Rectal smooth muscle tissue (tissue), 1 donor: ENCODE data around the gene TMCO4.
A peak's percentile ranks its signal among the peaks of the same experiment; 100 is the strongest.
"Not testable (repeated sequence)": the region's sequence is repeated elsewhere in the genome, so short reads cannot be mapped to it uniquely, and the experiment has no call there.

ENCODE experiments used
- H3K27ac ChIP-seq: one replicate; pipeline ENCODE4 v1.7.0; 2013; ENCODE audit warnings: low read depth, low read length, inconsistent platforms
- H3K27me3 ChIP-seq: one replicate; pipeline ENCODE4 v1.7.0; 2013; ENCODE audit warnings: low read length; ENCODE audit not compliant: control insufficient read depth, insufficient read depth
- H3K36me3 ChIP-seq: one replicate; pipeline ENCODE4 v1.7.0; 2013; ENCODE audit warnings: low read length; ENCODE audit not compliant: control insufficient read depth, insufficient read depth
- H3K4me1 ChIP-seq: one replicate; pipeline ENCODE4 v1.7.0; 2013; ENCODE audit warnings: low read length; ENCODE audit not compliant: control insufficient read depth, insufficient read depth
- H3K4me3 ChIP-seq: one replicate; pipeline ENCODE4 v1.7.0; 2013; ENCODE audit warnings: low read length
- H3K9ac ChIP-seq: one replicate; pipeline ENCODE4 v1.7.0; 2013; ENCODE audit warnings: low read length

The TMCO4 gene

DNA sequence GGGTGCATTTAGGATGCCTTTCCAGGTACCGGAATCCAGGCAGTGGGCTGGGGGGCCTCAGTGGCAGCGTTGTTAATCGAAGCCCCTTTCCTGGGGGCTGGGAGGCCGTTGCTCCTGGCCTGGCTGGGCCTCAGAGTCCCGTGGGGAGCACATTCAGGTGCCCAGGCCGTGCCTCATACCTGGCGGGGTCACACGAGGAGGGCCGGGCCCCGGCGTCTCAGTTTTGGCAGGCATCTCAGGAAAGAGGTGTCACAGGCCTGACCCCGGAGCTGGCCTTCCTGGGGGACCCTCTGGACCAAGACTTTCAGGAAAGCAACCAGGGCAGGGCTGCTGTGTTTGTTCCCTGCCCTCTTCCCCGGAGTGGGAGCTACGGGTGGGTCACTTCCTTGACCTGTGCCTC, 151.5 kb downstream of the TMCO4 start:
- Histone ChIP-seq H3K9ac (peak overlapping the region; percentile 3), H3K4me3 (peak overlapping the region; percentile 44), H3K27ac (peak overlapping the region; percentile 57), H3K27me3 (no peaks in the 10 kb centered on the region), H3K4me1 (peaks cover 18% of the 10 kb centered on the region), H3K36me3 (no peaks in the 10 kb centered on the region)

DNA sequence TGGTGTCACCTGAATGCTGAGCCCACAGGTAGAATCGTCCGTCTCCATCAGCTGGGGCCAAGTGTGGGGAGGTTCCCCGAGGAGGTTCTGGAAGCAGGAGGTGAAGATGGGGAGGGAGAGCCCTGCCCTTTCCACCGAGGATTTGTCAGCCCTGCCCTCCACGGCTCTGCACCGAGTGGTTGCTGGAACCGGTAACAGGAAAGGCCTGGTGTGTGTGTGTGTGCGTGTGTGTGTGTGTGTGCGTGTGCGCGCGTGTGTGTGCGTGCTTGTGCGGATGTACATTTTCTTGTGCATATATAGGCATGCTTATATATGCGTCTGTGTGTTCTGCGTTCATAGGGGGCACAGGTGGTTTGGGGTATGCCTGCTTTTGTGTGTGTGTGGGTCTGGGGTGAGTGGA, 152.1 kb downstream of the TMCO4 start:
- Histone ChIP-seq H3K27ac (peak overlapping the region; percentile 57), H3K36me3 (no peaks in the 10 kb centered on the region), H3K27me3 (no peaks in the 10 kb centered on the region), H3K9ac (peak overlapping the region; percentile 3), H3K4me3 (peak overlapping the region; percentile 44), H3K4me1 (peaks cover 20% of the 10 kb centered on the region)

DNA sequence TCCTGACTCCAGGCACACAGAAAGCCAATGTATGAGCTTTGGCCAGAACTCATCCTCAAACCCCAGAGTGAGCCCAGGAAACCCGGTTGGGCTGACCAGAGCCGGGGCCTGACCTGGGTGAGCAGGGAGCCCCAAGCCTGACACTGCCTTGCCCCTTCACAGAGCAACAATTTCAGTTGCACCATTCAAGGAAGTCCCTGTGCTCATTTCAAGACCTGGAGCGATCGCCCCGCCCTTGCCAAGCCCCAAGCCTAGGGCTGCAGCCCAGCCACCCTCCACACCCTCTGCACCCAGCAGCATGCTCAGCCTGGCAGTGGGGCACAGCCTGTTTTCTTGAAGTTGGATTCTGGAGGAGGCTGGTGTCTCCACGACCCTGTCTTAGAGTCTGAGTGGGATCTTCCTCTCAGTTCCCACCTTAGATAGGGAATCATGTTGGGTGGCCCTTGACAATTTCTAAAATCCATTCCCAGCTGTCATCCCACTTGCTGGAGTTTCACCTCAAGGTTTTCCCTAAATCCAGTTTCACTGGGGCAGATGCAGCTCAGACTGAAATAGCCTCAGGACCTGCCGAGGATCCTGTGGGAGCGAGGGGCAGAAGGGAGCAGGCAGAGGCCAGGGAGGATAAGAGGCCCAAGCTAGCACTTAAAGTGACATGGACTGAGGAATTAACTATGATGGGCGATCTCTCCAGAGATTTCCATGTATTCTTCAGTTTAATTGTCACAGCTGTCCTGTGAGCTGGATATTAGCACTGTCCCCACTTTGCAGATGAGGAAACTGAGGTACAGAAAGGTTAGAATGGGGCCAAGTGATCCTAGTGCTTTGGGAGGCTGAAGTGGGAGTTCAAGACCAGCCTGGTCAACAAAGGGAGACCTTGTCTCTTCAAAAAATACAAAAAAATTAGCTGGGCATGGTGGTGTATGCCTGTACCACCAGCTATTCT, 153.1 kb downstream of the TMCO4 start:
- peak overlapping the region; percentile 90 for H3K27ac ChIP-seq
- peak overlapping the region; percentile 58 for H3K9ac ChIP-seq
- H3K4me1 ChIP-seq: peaks cover 20% of the 10 kb centered on the region
- no peaks in the 10 kb centered on the region for H3K27me3 ChIP-seq
- peak overlapping the region; percentile 93 for H3K4me3 ChIP-seq
- no peaks in the 10 kb centered on the region for H3K36me3 ChIP-seq

DNA sequence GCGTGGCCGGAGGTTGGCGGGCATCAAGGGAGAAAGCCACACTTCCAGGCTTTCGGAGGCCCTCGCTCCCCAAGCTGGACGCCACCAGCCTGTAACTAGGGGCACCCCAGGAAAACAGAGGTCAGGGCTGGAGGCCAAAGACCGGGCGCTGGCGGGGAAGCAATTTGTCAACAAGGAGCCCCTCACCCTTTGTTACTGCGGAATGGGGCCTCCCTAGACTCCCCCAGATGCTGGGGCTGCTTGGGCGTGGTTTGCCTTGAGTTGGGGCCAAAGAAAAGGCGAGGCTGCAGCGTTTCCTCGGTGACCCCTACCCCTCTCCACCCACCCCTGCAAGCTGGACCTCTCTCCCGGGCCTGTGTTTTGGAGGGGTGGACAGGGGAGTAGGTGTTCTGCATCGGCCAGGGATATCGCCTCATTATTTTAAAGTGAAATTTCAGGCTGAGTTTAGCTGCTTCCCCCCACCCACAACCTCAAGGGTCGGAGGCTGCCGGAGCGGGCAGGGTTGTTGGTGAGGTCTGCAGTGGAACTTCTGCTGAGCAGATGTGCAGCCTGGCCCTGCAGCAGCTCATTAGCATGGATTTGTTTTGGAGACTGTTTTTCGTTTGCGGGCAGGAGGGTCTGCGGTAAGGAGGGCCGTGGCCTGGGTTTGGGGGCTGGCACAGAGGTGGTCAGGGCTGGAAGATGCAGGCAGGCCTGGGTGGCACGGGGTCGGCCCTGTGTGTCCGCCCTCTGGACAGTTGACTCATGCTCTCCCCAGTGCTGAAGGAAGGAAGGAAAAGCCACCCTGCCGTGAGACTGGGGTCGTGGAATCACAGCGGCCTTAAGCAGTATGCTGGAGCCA, 154.1 kb downstream of the TMCO4 start:
- no peaks in the 10 kb centered on the region for H3K27me3 ChIP-seq
- H3K27ac ChIP-seq: peak overlapping the region; percentile 90
- H3K4me1 ChIP-seq: peaks cover 14% of the 10 kb centered on the region

DNA sequence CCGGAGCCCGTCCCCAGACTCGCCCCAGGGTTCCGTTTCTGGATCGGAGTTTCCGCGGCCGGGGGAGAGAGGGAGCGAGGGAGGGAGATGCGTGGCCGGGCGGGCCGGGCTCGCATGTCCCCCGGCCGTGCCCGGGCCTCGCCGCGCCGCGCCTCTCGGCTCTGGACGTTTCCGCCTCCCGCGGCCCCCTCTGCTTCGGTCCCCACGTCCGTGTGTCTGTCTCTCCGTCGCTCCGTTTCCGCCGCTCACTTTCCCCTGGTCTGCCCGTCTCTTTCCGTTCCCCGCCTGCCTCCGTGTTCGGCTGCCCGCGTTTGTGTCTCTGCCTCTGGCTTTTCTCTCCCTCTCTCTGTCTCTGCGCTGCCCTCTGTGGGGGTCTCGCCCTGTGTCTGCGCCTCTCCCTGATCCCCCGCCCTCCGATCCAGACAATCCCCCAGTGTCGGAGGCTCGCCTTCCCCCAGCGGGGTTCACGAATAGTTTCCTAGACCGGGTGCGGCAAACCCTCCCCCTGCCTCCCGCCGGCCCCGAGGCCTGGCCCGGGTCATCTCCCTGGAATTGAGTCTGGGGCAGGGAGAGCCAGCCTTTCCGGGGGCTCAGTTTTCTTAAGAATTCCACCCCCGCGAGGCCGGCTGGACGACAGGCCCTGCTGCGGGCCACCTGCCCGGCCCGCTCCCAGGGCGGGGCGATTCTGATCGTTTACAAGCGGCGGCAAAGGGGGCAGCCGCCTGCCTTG, 154.9 kb downstream of the TMCO4 start:
- Histone ChIP-seq H3K36me3 (no peaks in the 10 kb centered on the region), H3K27ac (peak overlapping the region; percentile 90), H3K4me3 (peak overlapping the region; percentile 93), H3K4me1 (peaks cover 9% of the 10 kb centered on the region), H3K9ac (peak overlapping the region; percentile 96), H3K27me3 (no peaks in the 10 kb centered on the region)

More for the DNA sequence above, 154.1 kb downstream of the TMCO4 start:
- Histone ChIP-seq H3K4me3 (peak overlapping the region; percentile 93), H3K9ac (peak overlapping the region; percentile 96), H3K36me3 (no peaks in the 10 kb centered on the region)

DNA sequence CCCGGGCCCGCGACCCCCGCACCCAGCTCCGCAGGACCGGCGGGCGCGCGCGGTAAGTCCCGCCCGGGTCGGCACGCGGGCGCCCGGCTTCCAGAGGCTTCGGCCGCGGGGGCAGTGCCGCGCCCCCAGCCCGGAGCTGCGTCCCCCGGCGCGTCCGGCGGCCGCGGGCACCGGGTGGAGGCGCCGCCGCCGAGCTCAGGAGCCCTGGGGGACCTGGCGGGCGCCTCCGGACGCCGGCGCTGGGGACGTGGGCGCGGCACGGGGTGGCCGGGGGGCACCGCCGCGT, 155.4 kb downstream of the TMCO4 start:
- Histone ChIP-seq H3K27me3 (no peaks in the 10 kb centered on the region), H3K27ac (peak overlapping the region; percentile 90), H3K4me1 (peaks cover 9% of the 10 kb centered on the region), H3K36me3 (no peaks in the 10 kb centered on the region), H3K4me3 (peak overlapping the region; percentile 93), H3K9ac (peak overlapping the region; percentile 96)

DNA sequence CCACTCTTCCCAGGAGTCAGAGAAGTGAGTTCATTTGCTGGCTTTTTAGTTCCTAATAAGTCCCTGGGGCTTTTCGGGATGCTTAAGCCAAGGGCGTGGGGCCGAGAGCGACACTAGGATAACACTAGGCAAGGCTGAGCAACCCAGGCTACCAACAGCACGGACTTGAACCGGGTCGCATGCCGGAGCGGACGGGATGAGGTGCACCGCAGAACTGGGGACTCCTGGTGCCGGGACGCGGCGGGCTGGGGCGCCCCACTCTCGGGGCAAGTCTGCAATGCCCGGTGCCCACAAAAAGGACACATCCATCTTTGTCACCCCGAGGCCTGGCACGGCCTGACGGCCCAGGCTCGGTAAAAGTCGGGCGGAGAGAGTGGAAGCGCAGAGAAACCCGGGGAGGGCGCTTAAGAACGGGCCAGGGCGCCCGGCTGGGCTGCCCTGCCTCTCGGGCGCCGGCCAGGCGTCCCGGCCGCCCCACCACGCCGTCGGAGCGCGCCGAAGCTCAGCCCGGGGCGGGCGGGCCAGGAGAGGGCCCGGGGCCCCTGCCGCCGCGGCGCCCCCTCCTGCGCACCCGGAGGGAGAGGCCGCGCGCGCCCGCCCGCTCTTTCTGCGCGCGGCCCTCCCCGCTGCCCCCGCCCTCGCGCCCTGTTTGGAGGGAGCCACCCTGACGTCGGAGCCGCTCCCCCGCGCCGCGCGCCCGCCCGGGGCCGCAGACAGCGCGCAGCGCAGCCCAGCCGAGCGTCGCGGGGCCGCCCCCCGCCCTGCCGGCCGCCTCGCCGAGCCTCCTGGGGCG, 155.9 kb downstream of the TMCO4 start, which contains the start of gene NBL1:
TSS of gene NBL1 (plus strand) at position 710 of the 793 bp plus-strand sequence. CDS start 10,720 bp downstream, outside the sequence.
- Histone ChIP-seq H3K27me3 (no peaks in the 10 kb centered on the region), H3K9ac (peak within 1 kb of the TSS; percentile 96), H3K36me3 (no peaks in the 10 kb centered on the region), H3K4me1 (peaks cover 9% of the 10 kb centered on the region), H3K27ac (peak within 1 kb of the TSS; percentile 90), H3K4me3 (peak within 1 kb of the TSS; percentile 93)

DNA sequence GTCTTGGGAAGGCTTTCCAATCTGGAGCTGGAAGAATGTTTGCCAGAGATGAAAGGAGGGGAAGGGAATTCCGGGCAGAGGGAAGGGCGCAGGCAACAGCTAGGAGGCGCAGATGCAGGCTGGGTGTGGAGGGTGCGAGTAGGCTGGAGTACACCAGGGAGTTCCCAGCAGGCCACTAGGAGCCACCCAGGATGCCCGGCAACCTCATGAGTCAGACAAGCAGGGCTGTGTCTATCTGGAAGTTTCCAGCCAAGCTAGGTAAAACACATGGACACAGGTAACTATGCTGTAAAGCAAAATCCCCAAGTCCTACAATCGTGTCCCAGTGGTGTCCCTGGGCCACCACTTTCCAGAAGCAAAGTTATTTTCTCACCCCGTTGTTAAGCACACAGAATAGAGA, 156.6 kb downstream of the TMCO4 start:
- peak overlapping the region; percentile 72 for H3K4me3 ChIP-seq
- peaks cover 9% of the 10 kb centered on the region for H3K4me1 ChIP-seq
- no peaks in the 10 kb centered on the region for H3K36me3 ChIP-seq
- H3K9ac ChIP-seq: no peak overlapping the region
- H3K27ac ChIP-seq: peak overlapping the region; percentile 86
- H3K27me3 ChIP-seq: no peaks in the 10 kb centered on the region

DNA sequence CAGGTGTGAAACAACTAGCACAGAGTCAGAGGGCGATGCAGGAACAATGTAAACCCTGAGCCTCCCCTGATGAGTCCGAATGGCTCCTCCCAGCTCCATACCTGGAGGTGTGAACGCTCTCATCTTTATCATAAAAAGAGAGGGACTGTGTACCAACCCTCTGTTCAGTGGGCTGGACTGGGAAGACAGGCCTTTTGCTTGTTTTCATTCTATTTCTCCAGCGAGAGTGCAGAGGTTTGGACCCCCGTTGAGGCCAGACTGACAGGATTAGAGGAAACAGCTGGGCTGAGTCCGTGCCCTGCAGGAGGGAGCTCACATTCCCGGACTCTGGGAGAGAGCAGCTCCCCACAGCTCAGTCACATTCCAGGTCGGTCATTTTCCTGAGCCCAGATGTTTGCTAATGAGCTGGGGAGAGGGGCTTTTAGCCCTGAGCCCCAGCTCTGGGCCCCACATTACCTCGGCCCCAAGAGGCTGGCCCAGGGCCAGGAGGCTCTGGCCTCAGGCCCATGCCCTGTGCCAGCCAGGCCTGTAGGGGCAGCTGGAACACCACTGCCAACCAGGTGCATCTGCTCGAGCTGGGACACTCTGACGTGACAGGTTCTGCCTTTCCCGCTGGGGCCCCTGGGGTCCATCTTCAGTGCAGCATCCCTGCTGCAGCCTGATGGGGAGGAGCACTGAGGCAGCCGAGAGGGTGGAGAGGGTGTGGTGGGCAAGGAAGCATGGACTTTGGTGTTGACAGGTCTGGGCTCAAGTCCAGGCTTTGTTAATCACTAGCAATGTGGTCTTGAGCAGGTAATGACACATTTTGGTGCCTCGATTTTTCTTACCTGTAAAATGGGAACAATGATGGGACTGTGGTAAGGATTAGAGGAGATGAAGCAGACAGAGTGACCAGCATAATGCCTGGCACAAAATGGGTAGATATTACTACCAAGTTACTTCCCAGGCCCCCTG, 159.1 kb downstream of the TMCO4 start:
- no peaks in the 10 kb centered on the region for H3K27me3 ChIP-seq
- H3K36me3 ChIP-seq: no peaks in the 10 kb centered on the region
- no peak overlapping the region for H3K27ac ChIP-seq
- H3K9ac ChIP-seq: no peak overlapping the region
- peaks cover 7% of the 10 kb centered on the region for H3K4me1 ChIP-seq
- H3K4me3 ChIP-seq: no peak overlapping the region

DNA sequence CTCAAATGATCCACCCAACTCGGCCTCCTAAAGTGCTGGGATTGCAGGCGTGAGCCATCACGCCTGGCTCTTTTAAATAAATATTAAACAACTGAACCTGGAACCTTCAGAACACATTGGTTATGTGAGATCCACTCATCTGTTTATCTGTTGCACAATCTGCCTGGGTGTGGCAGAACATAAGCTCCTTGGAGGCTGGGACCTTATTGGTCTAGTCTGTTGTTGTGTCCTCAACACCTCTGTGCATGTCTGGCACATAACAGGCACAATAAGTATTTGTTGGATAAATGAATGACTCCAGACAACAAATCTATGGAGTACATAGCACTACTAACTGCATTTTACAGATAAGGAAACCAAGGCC, 159.7 kb downstream of the TMCO4 start:
- Histone ChIP-seq H3K4me1 (peaks cover 7% of the 10 kb centered on the region), H3K9ac (no peak overlapping the region), H3K36me3 (no peaks in the 10 kb centered on the region), H3K4me3 (no peak overlapping the region), H3K27ac (no peak overlapping the region), H3K27me3 (no peaks in the 10 kb centered on the region)

DNA sequence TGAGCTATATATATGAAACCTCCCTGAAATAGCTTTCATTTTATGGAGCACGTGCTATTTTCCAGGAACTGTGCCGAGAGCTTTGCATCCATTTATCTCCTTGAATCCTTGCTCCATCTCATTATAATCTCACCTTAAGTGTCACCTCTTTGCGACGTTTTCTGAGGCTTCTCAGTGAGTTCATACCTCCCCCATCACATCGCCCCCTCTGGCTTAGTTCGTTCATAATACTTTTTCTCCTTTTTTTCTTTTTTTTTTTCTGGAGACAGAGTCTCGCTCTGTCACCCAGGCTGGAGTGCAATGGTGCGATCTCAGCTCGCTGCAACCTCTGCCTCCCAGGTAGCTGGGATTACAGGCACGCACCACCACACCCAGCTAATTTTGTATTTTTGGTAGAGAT, 160.5 kb downstream of the TMCO4 start:
- not testable (repeated sequence) for H3K36me3 ChIP-seq, H3K4me1 ChIP-seq, H3K27ac ChIP-seq, H3K27me3 ChIP-seq, H3K4me3 ChIP-seq, H3K9ac ChIP-seq
